Choroid plexus epithelial cell (primary cell): ENCODE results near the gene LYPLA2.

ENCODE experiments used
- DNase-seq: peaks from one replicate; pipeline ENCODE4 v3.0.0-alpha.2; 2010; ENCODE audit warnings: low read depth
- H3K4me3 ChIP-seq: 2 replicates; pipeline ENCODE4 v1.5.1; 2011; ENCODE audit warnings: low read depth, mild to moderate bottlenecking, control low read depth, low read length, moderate library complexity
- CTCF ChIP-seq: conservative IDR thresholded peaks from 2 replicates; pipeline ENCODE4 v1.5.1; 2011; ENCODE audit warnings: low read depth, mild to moderate bottlenecking, control low read depth, inconsistent platforms, low read length, moderate library complexity

The LYPLA2 gene

DNA sequence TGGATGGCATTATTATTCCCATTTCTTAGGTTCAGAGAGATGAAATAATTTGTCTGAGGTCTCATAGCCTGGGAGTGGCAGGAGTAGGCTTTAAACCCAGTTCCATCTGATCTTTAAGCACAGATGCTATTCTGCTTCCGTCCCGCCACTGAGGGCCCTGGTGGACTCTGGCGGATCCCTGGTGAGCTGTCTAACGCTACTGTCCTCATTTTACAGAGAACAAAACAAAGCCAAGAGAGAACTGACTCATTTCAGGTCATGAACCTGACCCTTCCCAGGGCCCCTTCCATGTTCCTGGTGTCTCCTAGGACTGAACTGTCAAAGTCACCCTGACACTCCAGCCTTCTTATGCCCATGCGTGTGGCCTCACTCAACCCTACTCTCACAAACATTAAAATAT is 12.7 kb downstream of the LYPLA2 start:
- TF ChIP-seq CTCF = no peak
- no peak overlapping the region for H3K4me3 ChIP-seq
- DNase-seq = no peak

DNA sequence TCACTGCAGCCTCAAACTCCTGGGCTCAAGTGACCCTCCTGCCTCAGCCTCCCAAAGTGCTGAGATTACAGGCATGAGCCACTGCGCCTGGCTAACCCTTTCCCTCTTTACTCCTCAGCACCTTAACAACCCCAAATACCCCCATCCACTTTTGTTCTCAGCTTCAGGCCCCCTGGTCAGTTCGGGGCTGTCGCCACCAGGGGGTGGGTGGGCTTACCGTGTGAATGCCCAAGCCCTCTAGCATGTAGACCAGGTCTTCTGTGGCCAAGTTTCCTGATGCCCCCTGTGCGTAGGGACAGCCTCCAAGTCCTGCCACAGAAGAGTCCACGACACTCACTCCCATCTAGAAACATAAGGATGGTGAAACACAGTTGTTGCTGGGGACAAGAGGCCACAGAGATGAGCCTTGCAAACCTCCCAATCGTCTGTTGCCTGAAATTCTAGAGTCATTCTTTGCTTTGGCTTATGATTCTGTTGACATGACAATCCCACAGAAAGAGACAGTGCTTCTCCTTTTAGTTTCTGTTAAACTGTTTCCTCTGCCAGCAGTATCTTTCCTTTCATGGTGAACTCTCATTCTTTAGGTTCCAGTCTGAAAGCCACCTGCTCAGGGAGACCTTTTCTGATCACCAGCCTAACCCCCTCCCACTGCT is 13.4 kb downstream of the LYPLA2 start:
- peak; percentile 38 for TF ChIP-seq CTCF
- no peak for DNase-seq
- no peak overlapping the region for H3K4me3 ChIP-seq

DNA sequence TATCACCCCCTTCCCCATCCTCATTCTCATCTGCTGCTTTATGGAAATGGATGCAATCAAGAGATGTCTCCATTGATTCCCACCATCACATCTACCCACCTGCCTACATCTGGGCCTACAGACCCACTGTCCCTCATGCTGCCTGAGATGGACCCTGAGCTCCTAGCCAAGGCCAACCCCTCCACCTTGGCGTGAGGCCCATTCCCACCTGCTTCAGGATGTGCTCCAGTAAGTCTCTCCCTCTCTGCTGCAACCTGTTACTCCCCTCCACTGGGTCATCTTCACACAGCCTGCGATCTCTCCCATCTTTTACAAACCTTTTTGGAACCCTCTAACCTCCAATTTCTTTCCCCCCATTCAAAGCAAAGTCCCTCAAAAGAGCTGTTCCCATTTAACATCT is 14.1 kb downstream of the LYPLA2 start:
- H3K4me3 ChIP-seq = no peak overlapping the region
- no peak for DNase-seq
- TF ChIP-seq CTCF = no peak

GRCh38 chr1:23806280-23806679 is 15.3 kb downstream of the LYPLA2 start:
- TF ChIP-seq CTCF = no peak
- DNase-seq = no peak
- H3K4me3 ChIP-seq = no peak overlapping the region

- DNase-seq = peak; percentile 52
- no peak for TF ChIP-seq CTCF
- no peak overlapping the region for H3K4me3 ChIP-seq
Observed at GRCh38 chr1:23807453-23807852, 16.5 kb downstream of the LYPLA2 start.

DNA sequence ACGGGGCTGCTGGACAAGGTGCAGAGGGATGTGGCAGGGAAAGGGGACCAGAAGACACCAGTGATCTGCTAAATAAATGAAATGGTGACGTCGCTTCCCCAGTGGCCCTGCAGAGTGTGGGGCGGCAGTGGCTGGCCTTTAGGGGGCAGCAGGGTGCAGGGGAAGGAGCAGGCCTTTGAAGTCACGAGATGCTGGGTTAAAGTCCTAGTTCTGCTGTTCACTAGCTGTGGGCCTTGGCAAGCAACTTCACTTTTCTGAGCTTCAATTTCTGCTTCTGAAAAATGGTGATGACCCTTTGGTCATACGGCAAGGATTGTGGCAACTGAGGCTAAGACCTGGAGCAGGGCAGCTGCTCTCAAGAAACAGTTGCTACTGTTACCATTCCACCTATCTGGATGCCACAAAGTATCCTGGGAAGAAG is 18.8 kb downstream of the LYPLA2 start:
- DNase-seq = peak; percentile 73
- no peak overlapping the region for H3K4me3 ChIP-seq
- peak; percentile 84 for TF ChIP-seq CTCF

- H3K4me3 ChIP-seq = no peak overlapping the region
- peak; percentile 84 for TF ChIP-seq CTCF
- DNase-seq = peak; percentile 53
Observed at GRCh38 chr1:23810818-23811540, 20.0 kb downstream of the LYPLA2 start.
